HG03442 (cell line): ENCODE measurements around the gene ZBTB7C.

Experiments used
- ATAC-seq: cut with Tn5 transposase; IDR thresholded peaks from one replicate; pipeline ENCODE4 v1.9.1; 2021; ENCODE audit warnings: mild to moderate bottlenecking, moderate library complexity; ENCODE audit not compliant: unreplicated experiment

The ZBTB7C gene

GRCh38 chr18:48153613-48154481 lies 255.3 kb downstream of the ZBTB7C start:
- no peak for ATAC-seq

- no peak for ATAC-seq
Observed at GRCh38 chr18:48152549-48152948, 256.6 kb downstream of the ZBTB7C start.

- no peak for ATAC-seq
Observed at GRCh38 chr18:48151421-48152065, 257.6 kb downstream of the ZBTB7C start.

- no peak for ATAC-seq
Observed at GRCh38 chr18:48149020-48149685, 260.0 kb downstream of the ZBTB7C start.

- no peak for ATAC-seq
Observed at GRCh38 chr18:48142994-48143393, 266.2 kb downstream of the ZBTB7C start.

GRCh38 chr18:48142353-48142752 lies 266.8 kb downstream of the ZBTB7C start:
- no peak for ATAC-seq

- no peak for ATAC-seq
Observed at GRCh38 chr18:48140731-48141130, 268.5 kb downstream of the ZBTB7C start.

- no peak for ATAC-seq
Observed at GRCh38 chr18:48139431-48140347, 269.5 kb downstream of the ZBTB7C start.

GRCh38 chr18:48138660-48139430 lies 270.3 kb downstream of the ZBTB7C start:
- ATAC-seq, result no peak

GRCh38 chr18:48138210-48138609 lies 271.0 kb downstream of the ZBTB7C start:
- ATAC-seq, result no peak

- ATAC-seq, result no peak
Observed at GRCh38 chr18:48137374-48138081, 271.7 kb downstream of the ZBTB7C start.

GRCh38 chr18:48136827-48137373 lies 272.3 kb downstream of the ZBTB7C start:
- ATAC-seq, result no peak

GRCh38 chr18:48136051-48136826 lies 272.9 kb downstream of the ZBTB7C start:
- ATAC-seq, result no peak

GRCh38 chr18:48135436-48135966 lies 273.7 kb downstream of the ZBTB7C start:
- ATAC-seq, result no peak

- ATAC-seq, result no peak
Observed at GRCh38 chr18:48134609-48135008, 274.6 kb downstream of the ZBTB7C start.

- no peak for ATAC-seq
Observed at GRCh38 chr18:48133671-48134251, 275.4 kb downstream of the ZBTB7C start.

GRCh38 chr18:48132797-48133655 lies 276.2 kb downstream of the ZBTB7C start:
- ATAC-seq, result no peak
